ENCODE results near the gene GAMT.

Gene GAMT

GRCh38 chr19:1417681-1418495, 16.5 kb upstream of the GAMT start:
- no peak for DNase-seq

GRCh38 chr19:1417145-1417544, 15.8 kb upstream of the GAMT start:
- DNase-seq: peak; percentile 63

GRCh38 chr19:1416014-1416841, 14.9 kb upstream of the GAMT start:
- peak; percentile 23 for DNase-seq

GRCh38 chr19:1412995-1413800, 11.9 kb upstream of the GAMT start:
- no peak for DNase-seq

GRCh38 chr19:1412323-1412923, 11.1 kb upstream of the GAMT start:
- DNase-seq: no peak

- peak; percentile 40 for DNase-seq
Observed at GRCh38 chr19:1411255-1412191, 10.2 kb upstream of the GAMT start.

- no peak for DNase-seq
Observed at GRCh38 chr19:1410789-1411188, 9.4 kb upstream of the GAMT start.

GRCh38 chr19:1410136-1410786, 8.9 kb upstream of the GAMT start:
- DNase-seq: peak; percentile 23

- DNase-seq: no peak
Observed at GRCh38 chr19:1409204-1410005, 8.1 kb upstream of the GAMT start.

- peak; percentile 40 for DNase-seq
Observed at GRCh38 chr19:1408300-1409203, 7.2 kb upstream of the GAMT start.

GRCh38 chr19:1407528-1408299, 6.4 kb upstream of the GAMT start, which contains the start of gene DAZAP1:
TSS of gene DAZAP1 (plus strand) at chr19:1407586. CDS start at chr19:1407774, 188 bp downstream.
- DNase-seq: no peak

GRCh38 chr19:1406774-1407527, 5.6 kb upstream of the GAMT start:
- DNase-seq: peak; percentile 99

- DNase-seq: no peak
Observed at GRCh38 chr19:1402411-1403070, 1.2 kb upstream of the GAMT start.

GRCh38 chr19:1401889-1402217, 511 bp upstream of the GAMT start:
- DNase-seq: no peak

- DNase-seq: peak; percentile 22
Observed at GRCh38 chr19:1400281-1401137, 833 bp downstream of the GAMT start.

GRCh38 chr19:1399745-1400144, 1.6 kb downstream of the GAMT start:
- DNase-seq: no peak

Data from fibroblast of skin of right biceps (primary cell).